ENCODE data around the gene CD8A.
"Not testable (repeated sequence)": the region's sequence is repeated elsewhere in the genome, so short reads cannot be mapped to it uniquely, and the experiment has no call there.

The CD8A gene

DNA sequence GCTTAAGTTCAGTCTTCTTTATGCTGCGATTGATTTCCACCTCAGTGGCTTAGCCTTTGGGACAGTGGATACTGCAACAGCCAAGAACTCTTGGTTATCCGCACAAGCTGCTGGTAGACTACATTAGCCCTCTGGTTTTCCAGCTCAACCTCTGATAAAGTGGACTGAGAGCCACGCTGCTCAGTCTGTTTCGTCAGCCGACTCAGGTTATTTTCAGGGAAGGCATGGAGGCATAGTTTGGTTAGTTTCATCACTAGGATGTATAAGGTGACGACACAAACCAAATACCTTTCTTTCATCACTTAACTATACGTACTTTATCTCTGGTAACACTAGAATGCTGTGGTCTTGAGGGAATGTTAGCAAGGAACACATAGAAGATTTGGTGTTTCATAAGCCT is 14.2 kb downstream of the CD8A start:
- DNase-seq, result no peak

DNA sequence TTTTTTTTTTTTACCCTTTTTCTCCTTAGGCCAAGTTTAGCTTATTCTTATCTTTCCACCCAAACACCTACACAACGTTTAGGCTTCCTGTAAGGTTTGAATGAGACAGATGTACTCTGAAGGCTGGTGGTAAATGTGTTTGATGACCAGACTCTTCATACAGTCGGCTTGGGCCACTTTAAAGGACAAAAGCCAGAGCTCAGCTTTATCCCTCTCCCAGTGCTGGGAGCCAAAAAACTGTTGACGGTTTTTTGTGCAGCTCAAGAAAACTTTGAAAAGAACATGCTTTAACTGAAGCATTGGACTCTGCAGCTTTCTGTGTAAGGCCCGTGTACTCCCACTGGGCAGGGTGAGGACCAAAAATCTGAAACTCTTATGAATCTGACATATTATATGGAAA is 15.4 kb downstream of the CD8A start:
- DNase-seq, result no peak

DNA sequence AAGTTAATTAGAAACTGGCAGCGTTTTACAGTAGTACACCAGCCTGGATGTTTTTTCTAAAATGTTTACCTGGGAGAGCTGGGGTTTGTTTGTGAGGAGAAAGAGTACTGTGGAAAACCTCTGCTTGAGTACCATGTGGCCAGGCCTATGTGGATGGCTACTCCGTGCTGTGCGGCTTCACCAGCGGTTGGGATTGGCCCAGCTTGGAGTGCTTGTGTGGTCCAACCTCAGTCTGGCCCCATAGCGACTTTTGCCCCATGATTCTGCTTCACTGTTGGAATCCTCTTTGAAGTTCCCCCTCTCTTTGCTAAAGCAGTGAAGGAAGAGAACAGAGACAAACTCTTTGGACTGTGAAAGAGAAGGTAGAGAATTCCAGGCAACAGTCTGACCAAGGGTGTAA is 15.9 kb downstream of the CD8A start:
- no peak for DNase-seq

DNA sequence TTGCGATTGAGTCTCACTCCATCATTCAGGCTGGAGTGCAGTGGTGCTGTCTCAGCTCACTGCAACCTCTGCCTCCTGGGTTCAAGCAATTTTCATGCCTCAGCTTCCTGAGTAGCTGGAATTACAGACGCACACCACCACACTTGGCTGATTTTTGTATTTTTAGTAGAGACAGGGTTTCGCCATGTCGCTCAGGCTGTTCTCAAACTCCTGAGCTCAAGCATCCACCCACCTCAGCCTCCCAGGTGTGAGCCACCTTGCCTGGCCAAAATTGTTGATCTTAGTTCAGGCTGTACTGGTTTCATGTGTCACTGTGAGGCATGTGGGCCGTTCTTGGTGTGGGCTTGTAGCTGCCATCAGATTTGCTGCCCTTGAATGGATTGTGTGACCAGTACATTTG is 18.1 kb downstream of the CD8A start:
- no peak for DNase-seq

DNA sequence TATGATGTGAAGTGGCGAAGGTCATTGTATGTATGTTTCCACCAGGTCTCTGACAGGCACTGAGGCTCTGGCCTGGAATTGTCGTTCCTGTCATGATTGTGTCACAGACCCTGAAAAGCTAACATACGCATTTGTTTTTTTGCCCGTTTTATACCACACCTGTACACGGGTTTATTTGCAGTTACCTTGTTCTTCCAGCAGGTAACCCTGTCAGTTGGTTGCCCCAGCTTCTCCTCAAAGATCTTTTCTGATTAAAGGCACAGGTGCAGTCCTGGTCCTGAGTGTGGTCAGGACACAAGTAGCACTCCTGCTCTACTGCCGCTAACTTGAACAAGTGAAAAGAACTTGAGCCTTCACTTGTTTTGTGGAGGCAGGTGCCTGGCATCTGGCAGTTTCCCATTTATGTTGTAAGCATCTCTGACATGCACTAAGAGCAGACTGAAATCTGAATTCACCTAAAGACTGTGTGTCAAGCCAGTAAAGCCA is 19.9 kb downstream of the CD8A start:
- no peak for DNase-seq

DNA sequence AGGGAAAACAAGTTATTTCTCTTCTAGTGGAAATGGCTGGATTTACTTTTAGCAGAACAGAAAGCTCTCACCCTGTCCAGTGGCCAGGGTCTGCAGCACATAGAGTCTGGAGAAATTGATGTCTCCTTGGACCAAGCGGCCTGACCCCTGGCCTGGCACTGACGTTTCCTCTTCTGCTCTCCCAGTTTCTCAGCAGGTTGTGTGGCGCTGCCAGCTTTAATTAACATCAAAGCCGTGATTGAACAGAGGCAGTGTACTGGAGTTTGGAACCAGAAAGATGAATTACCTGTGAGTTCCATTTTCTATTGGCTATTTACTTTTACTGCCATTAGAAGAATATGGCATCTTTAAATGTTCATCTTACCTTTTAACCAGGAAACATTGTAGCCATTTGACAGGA is 20.9 kb downstream of the CD8A start:
- DNase-seq, result no peak

DNA sequence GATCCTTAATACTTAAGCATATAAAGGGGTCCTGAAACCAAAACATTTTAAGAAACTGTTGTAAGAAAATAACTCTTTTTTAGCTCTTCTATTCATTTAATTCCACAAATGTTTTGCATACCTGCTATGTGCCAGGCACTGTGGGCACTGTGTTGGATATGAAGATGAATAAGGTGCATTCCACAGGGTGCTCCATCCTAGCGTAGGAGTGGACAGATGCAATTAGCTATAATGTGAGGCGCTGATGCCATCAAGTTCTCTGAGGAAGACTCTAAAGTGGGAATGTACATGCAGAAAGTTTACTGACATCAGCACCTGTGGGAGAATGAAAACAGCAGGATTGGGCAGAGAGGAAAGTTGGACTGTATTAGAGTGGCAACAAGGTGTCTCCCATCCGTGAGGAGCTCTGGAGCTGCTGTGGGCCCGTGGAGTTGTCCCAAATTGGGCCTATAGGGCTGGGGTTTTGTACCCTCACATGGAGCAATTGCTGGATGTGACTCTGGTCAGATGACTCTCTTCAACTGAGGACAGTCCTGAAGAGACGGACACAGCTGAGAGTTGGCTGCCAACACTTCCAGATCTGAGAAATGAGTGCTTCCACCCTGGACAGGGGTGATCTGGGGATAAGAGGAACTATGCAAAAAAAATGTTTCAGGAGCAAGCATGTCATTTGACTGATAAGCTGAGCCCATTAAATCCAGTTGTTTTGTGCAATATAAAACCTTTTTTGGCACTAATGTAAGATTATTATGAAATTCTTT is 22.3 kb downstream of the CD8A start:
- DNase-seq, result no peak

DNA sequence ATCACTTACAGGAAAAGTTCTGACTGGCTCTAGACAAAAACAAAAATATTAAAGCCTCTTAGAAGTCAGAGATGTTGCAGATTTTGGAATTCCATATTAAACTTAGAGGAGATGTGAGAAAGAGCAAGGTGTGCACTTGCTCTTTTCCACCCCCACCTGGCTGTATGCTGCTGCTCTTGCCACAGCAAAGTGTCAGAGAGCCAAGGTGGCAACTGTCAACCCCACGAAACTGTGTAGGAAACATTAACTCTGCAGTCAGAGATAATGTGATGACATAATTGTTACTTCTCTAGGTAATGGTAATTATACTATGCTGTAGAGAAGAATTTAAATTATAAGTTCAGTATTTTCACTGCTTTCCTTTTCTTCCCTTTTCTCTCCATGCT is 25.4 kb downstream of the CD8A start:
- DNase-seq, result no peak

DNA sequence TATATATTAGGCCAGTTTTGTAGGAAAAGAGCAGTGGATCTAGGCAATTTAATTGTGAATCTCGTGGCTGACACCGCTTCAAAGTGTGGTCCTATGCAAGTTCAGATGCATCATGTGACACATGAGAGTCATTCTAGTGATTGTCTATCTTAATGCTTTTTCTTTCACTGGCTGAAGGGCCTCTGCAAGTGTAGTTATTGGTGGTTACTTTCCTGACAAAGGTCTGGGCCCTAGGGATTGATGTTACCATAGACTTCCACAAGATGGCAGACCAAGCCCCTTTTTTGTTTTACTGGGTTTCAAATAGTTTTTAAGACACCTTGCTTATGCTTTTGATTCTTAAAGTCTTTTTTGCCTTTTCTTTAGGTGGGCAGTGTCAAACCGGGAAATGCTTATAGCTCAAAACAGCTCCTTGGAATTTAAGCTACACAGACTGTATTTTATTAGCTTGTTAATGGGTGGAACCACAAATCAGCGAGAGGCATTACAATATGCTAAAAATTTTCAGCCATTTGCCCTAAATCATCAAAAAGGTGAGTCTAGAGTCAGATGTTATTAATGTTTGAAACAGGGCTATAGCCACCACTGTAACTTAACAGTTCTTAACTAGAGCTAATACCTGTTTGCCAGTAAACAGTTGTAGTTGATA is 25.9 kb downstream of the CD8A start:
- DNase-seq, result no peak

DNA sequence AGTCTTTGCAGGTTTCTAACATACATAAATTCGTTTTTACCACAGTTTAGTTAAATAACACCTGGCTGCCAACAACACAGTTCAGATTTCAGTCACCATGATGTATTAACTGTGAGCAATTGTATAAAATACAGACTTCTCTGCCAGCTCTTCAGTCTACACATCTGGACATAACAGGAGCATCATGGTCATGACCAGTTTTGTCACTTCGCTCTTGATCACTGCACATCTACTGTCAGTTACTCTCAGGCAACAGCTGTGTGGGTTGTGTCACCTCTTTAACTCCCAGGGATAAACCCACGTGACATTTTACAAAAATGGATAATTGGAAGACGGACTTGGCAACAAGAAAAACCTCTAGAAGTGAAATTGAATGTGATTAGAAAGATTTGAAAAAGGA is 30.3 kb downstream of the CD8A start:
- no peak for DNase-seq

DNA sequence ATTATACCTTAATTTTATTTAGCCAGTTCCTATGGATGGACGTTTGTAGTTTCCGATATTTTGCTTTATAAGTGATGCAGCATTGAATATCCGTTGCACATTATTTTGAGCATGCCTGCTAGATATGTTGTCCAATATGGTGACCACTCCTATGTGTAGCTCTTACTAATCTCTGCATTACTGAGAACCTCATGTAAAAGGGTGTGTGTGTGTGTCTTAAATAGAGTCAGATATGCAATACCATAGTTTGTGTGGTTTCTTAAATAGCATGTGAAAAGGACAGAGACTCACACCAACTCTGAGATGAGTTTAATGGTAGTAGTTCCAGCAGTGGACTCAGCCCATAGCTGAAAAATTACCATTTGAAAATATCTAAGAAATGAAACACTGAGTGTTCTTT is 32.3 kb downstream of the CD8A start:
- no peak for DNase-seq

DNA sequence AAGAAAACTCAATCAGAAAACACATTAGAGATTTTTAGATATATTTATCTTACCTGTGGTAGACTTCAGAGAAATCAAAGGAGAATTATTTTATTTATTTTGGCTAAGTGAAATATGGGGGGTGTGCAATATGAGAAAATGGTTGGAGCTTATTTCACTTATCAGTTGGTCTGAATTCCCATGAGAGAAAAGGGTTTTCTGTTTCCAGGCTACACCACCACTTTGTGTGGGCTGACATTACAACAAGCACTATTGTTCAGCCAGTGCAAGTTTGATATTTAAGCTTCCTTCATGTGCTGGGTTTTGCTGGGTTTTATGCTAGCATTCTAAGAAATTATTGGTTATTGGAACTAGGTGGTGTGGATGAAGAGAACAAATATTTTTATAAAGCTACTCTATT is 37.1 kb downstream of the CD8A start:
- no peak for DNase-seq

DNA sequence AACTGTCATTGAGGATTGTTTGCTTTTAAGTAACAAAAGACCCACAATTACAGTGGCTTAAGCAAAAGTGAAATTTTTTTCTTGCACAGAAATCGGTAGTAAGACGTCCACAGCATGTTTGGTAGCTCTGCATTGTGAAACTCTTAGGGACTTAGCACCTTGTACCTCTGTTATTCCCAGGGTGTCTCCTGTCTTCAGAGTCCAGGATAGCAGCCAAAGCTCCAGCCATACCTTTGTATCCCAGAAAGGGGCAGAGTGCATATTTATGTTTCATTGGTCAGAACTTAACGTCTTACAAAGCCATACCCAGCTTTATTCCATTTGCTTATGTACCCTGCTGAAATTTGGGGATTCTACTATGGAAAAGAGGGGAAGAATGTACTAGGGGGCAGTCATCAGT is 37.8 kb downstream of the CD8A start:
- no peak for DNase-seq

DNA sequence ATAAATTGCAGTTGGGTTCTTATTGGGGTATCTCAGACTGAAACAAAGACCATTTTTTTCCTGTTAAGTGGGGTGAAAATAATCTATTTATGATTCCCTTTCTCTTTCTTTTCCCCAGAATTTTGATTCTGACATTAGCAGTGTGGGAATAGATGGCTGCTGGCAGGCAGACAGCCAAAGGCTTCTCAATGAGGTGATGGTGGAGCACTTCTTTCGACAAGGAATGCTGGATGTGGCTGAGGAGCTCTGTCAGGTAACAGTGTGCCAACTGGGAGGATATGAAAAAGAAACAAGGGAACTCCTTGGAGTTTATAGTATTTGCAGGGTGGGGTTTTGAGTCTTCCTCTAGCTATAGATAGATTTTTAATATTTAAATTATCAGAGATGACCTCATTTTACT is 38.9 kb downstream of the CD8A start:
- no peak for DNase-seq

DNA sequence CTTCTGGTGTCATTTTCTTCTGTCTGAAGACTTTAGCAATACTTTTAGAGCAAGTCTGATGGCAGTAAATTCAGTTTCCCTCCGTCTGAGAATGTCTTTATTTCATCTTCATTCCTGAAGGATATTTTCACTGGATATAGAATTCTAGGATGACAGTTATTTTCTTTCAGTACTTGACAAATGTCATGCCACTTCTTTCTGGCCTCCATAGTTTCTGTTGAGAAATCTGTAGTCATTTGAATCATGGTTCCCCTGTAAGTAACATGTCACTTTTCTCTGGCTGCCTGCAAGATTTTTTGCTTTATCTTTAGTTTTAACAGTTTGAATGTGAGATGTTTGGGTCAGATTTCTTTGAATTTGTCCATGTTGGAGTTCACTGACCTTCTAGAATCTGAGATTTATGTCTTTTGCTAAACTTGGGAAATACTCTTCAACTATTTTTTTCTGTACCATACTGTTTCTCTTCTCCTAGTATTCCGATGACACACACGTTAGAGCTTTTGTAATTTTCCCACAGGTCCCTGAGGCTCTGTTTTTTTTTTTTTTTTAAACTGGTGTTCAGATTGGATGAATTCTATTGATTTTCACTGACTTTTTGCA is 40.4 kb downstream of the CD8A start:
- no peak for DNase-seq

DNA sequence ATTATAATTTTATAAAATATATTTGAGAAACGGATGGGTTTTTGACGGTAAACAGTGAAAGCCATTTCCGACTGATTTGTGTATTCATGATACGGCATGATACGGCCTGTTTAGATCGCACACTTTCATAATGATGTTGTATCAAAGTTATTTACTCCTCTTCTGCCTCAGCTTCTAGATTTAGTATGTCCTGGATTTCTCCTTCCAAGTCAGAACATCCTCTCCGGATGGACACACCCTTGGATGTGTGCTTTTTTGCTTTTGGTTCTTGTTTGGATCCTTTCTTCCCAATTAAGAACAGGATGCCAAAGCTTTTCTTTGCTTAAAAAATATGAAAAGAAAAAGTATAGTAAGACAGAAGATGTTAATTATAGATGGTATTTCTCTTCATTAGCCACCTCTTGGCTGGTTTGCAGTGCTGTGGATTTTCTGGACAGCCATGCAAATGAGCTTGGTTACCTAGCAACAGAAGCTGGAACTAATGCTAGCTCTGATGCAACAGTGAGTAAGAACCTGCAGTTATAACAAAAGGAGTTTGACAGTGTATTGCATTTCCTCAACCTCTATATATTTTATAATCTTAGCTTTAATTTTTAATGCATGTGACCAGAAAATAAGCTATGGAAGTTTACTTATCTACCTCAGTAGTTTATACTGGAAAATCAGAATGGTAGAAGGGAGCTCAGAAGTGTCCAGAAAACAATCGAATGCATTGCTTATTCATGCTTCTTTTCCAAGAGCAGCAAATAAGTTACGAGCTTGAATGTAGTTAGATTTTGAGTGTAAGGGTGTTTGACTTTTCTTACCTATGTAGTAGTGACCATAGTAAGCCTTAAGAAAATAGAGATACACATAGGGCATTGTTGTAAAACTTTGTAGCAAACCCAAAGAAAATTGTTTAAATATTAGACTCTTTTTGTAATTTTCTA is 42.7 kb downstream of the CD8A start:
- DNase-seq, result no peak

DNA sequence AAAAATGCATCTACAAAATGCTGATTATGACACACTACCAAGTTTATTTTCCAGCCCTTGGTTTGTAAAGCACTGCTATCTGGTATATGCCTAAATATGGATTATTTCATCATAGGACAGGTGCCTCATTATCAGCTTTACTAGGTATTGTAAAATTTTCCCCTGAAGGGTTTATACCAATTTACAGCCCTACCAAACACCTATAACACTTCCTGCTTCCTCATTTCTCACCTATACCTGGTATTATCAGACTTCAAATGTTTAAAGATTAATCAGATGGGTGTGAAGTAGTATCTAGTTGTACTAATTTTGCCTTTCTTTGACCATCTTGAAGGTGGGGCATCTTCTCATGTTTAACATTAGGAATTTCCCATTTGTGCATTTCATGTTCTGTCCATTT is 43.8 kb downstream of the CD8A start:
- no peak for DNase-seq

DNA sequence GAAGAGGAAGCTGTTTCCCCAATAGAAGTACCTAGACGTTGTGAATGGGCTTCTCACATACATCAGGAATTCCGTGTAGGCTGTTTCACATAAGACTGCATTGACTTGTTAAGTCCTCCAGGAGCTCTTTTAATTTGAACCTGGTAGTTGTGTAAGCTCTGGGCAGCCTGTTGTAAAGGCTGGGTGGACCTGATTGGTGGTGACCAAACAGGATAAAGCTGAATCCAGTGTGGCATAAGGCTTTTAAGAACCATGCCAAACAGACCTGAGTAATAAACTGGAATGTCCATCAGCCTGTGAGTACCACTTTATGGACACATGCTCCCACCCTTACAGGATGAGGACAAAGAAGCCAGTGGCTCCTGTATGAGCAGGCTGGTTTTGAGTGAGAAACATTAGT is 46.6 kb downstream of the CD8A start:
- no peak for DNase-seq

DNA sequence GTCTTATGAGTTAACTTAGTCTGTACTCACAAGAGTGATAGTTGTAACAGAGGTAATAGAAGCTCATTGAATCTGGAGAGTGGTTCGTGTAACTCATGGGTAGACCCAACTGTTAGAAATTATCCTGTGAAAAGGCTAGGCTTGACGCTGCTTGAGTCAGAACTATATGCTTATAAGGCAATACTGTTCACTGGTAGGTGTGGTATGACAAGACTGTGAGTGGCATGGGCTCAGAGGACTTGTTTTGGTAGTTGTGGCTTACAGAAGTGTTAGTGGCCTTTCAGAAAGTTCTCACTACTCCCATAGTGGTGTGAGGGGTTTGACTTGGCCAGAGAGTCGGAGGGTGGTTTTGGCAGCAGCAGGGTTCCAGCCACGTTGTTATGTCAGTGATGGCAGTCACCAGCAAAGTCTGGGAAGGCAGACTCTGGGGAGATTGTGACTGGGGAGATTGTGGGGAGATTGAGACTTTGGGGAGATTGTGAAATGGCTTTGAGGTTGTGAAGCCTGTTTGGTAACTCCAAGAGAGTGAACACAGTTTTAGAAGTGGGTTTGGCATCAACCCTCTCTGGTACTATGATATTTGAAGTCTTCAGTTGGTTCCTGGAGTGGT is 48.7 kb downstream of the CD8A start:
- DNase-seq, result not testable (repeated sequence)

DNA sequence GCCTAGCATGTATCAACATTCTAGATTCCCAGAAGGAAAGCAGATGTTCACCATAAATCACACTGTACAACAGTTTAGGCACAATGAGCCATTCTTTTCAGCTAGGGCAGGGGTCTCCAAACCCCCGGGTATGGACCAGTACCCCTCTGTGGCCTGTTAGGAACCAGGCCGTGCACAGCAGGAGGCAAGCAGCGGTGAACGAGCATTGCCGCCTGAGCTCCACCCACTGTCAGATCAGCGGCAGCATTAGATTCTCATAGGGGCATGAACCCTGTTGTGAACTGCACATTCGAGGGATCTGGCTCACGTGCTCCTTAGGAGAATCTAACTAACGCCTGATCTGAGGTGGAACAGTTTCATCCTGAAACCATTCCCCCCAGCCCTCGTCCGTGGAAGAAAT is 50.8 kb downstream of the CD8A start:
- not testable (repeated sequence) for DNase-seq

DNA sequence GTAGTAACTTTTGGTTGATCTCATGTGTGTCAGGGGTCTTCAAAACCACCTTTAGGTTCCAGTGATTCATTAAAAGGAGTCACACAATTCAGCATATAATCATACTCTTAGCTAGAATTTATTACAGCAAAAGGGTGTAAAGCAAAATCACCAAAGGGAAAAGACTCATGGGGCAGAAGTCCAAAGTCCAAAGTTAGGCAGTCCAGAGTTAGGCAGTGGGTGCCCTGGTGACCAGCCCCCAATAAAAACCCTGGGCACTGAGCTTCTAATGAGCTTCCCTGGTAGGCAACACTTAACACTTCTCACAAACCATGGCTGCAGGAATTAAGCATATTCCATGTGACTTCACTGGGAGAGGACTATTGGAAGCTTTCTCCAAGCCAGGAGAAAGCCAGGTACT is 51.2 kb downstream of the CD8A start:
- DNase-seq, result not testable (repeated sequence)

DNA sequence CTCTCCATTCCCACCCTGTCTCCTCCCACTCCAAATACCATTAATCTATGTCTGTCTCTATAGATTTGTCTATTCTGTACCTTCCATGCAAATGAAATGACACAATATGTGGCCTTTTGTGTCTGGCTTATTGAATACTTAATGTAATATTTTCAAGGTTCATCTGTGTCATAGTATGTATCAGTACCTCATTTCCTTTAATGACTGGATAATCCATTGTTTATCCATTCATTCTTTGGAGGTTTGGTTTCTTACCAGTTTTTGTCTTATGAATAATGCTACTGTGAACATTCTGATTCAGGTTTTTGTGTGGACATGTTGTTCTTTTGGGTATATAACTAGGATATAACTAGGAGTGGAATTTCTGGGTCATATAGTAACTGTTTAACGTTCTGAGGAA is 55.8 kb downstream of the CD8A start:
- not testable (repeated sequence) for DNase-seq

Data from left hindlimb (tissue), 1 donor.